GM19035 (cell line): ENCODE measurements around the gene TIFAB.

Experiments used
- ATAC-seq: cut with Tn5 transposase; IDR thresholded peaks from one replicate; pipeline ENCODE4 v1.9.1; 2021; ENCODE audit not compliant: unreplicated experiment

The TIFAB gene

GRCh38 chr5:135482381-135482933, 30.3 kb upstream of the TIFAB start:
- ATAC-seq, result no peak

DNA sequence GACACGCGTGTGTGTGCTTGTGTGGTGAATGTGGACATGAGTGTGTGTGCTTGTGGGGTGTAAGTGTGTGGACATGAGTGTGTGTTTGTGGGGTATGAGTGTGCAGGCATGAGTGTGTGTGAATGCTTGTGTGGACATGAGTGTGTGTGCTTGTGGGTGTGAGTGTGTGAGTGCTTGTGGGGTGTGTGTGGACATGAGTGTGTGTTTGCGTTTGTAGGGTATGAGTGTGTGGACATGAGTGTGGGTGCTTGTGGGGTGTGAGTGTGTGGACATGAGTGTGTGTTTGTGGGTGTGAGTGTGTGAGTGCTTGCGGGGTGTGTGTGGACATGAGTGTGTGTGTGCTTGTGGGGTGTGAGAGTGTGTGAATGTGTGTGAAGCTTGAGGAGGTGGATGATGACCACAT, 29.8 kb upstream of the TIFAB start:
- ATAC-seq, result no peak

GRCh38 chr5:135481387-135481786, 29.2 kb upstream of the TIFAB start:
- ATAC-seq, result no peak

GRCh38 chr5:135480511-135480910, 28.4 kb upstream of the TIFAB start:
- no peak for ATAC-seq

DNA sequence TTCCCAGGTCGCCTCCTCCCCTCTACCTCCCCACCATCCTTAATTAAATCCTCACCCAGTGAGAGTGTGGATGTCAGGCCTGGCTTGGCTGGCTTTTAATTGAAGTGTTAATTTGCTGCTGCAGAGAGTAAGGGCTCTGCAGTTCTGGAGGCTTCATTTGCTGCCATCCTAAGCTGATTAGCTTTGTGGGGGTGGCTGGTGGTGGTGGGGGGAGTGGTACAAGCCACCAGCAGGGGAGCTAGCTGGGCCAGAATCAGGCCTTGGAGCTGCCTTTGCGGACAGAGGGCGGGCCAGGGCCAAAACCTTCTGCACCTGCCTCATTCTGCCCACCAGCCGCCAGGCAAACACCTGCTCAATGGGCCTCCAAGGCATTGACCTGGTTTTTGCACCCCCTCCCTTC, 26.8 kb upstream of the TIFAB start:
- ATAC-seq, result no peak

- no peak for ATAC-seq
These were observed 25.5 kb upstream of the TIFAB start for GRCh38 chr5:135477613-135478066.

- no peak for ATAC-seq
These were observed 24.7 kb upstream of the TIFAB start for GRCh38 chr5:135476615-135477581.

GRCh38 chr5:135473956-135474670, 22.0 kb upstream of the TIFAB start:
- no peak for ATAC-seq

DNA sequence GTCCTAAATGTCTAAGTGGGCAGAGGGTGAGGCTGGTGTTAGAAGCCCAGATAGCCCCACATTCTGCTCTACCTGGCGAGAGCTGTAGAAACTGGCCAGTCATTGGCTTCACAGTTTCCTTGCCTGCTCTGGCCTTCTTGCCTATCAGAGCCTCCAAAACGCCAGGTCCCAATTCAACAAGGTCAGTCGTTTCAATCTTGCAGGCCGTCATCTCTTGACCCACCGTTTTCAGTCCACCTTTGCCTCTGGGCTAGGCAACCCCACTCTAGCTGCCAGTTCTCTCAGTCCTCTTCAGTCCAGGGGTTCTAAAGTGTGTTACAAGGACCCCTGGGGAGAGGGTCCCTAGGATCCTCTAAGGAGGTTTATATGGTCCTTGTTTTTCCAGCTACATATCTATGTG, 20.0 kb upstream of the TIFAB start:
- ATAC-seq, result no peak

DNA sequence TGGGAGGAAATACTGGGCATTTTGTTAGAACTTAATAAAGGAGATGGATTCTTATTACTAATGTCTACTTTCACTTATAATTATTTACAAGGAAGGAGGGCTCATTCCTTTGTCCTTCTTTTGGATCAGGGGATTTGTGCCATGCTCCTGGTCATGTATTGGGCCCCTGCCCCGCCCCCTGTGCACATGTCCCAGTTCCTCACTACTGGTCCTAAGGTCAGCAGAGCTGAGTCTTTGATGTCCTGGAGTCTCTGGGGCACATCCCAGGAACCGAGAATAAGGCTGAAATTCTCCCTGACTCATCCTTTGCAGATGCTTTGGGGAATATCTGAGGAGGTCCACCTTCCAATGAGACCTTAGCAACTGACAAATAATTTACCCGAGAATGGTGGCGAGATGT, 19.6 kb upstream of the TIFAB start:
- no peak for ATAC-seq

DNA sequence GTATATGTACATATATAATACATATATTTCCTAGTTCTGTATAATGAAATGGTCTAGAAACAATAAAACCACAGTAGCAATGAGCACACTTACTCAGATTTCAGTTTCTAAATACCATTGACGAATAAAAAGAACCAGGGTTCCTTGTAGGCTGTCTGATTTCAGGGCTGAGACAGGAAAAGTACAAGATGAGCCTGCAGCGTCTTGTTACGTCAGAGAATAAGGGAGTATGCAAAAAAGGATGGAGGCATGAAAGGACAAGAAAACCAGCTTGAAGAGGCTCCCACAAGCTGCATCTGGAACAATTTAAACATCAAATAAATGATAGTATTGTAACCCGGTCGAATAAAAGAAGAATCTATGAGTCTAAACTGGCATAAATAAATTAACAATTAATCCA, 17.8 kb upstream of the TIFAB start:
- no peak for ATAC-seq

- ATAC-seq, result no peak
These were observed 16.4 kb upstream of the TIFAB start for GRCh38 chr5:135468541-135468940.

GRCh38 chr5:135467871-135468485, 15.8 kb upstream of the TIFAB start:
- no peak for ATAC-seq

DNA sequence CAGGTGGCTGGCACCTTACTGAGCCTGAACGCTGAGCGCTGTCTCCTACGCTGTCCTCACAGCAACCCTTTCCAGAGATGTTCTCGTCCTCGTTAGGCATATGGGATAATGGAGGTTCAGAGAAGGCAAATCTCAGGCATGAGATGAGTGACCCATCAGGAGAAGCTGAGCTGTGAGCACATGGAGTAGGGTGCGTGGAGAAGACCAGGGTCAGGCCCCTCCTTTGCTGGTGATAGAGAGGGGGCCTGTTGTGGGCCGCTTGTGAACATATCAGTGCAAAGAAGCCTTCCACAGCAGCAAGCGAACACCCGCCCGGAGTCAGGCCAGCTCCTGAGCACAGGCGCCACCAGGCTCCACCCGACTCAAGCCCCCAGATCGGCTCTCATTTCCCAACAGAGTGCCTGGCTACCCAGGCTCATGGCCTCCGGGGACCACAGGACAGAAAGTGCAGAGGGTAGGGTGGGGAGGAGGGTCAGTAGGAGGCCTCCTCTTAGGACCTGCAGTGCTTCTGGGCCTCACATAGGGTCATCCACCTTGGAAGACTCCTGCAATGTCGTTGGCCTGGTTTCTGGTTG, 15.0 kb upstream of the TIFAB start:
- ATAC-seq, result no peak

DNA sequence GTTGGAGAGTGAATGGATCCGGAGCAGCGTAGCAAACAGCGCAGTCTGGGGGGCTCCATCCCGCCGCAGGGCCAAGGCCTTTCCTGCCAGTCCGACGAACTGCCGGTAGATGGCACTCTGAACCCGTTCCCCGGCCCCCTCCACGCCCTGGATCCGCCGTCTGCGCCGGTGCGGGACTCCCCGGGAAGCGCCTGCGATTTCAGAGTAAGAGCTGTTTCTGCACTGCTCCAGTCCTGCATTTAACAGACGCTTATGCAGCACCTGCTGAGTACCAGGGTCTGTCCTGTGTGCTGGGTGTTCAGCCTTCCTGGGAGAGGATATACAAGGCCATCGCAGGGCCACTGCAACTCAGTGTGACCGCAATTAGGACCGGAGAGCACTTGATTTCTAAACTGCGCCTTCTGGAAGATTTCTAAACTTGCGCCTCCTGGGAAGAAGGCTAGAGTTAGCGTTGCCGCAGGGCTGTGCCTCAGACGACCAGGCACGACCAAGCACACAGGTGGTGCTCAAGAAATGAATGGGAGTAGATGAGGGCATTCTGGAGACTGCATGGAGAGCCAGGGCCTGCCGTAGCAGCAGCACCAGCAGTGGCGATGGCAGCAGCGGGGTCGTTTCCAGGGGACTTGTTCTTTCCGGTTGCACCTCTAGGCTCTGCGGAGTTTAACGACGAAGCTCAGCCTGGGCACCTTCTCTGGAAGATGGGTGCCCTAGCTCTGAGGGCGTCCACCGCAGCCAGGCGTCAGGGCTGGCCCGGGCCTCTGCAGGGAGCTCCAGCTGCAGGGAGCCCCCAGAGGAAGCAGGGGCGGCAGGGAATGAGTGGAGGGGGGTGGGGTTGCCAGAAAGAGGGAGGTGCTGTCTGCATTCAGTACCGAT, 14.3 kb upstream of the TIFAB start:
- ATAC-seq, result peak; percentile 74

GRCh38 chr5:135465391-135466122, 13.4 kb upstream of the TIFAB start:
- ATAC-seq, result no peak

DNA sequence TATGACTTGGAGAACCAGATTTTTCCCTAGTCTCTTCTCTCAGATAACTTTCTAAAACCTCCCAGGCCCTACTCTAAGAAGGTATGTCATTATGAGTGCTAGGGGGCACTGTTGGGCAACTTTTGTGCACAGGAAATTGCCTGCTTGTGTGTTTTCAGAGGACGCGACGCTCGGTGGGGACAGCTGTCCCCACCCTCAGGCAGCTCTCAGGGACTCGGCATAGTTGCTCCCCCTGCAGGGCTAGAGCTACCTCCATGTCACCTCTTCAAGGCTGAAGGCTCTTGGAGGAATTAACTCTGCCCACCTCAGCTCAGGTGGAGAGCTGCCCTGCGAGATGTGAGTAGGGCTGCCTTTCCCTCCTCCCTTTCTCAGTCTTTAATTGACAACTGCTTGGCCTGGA, 10.2 kb upstream of the TIFAB start:
- peak; percentile 49 for ATAC-seq

- ATAC-seq, result no peak
These were observed 9.5 kb upstream of the TIFAB start for GRCh38 chr5:135461481-135462151.
